Peyer's patch (tissue), 4 donors: ENCODE data around the gene COL6A1.

ENCODE experiments used
- CTCF ChIP-seq, 6 experiments: fragments of 450-650 bp in 4 of 6; fragments of 200-600 bp in 2 of 6; sonication (generic) in 1 of 6; IDR thresholded peaks; one replicate each; pipeline ENCODE4 v1.5.1; 2017 to 2019; ENCODE audit warnings: antibody characterized with exemption in 6 of 6, mild to moderate bottlenecking in 3 of 6, moderate library complexity in 1 of 6
- POLR2A ChIP-seq, 2 donors: fragments of 450-650 bp; IDR thresholded peaks; one replicate each; pipeline ENCODE4 v1.5.1; 2017; ENCODE audit warnings: antibody characterized with exemption in 2 of 2, mild to moderate bottlenecking in 2 of 2, moderate library complexity in 2 of 2

GRCh38 chr21:45954261-45954660 is 27.3 kb upstream of the COL6A1 start:
- no peak for TF ChIP-seq CTCF (IDR thresholded peaks at IDR 0.05)
- TF ChIP-seq POLR2A (IDR thresholded peaks at IDR 0.05): no peak
